ENCODE results near the gene GET3.
"Not testable (repeated sequence)": the region's sequence is repeated elsewhere in the genome, so short reads cannot be mapped to it uniquely, and the experiment has no call there.

Gene GET3

GRCh38 chr19:12736995-12737834, at the start of gene GET3:
GET3 (plus strand) TSS chr19:12737497; CDS start chr19:12737506, 9 bp downstream.
- peak in 2 of 3 experiments; percentile 54 to 55 for DNase-seq (ENCODE audit: low read depth in 2 of 3, low spot score in 2 of 3)

GRCh38 chr19:12689012-12689411, 48.3 kb upstream of the GET3 start:
- no peak for DNase-seq (ENCODE audit: low read depth in 2 of 3, low spot score in 2 of 3)

- DNase-seq (ENCODE audit: low read depth in 2 of 3, low spot score in 2 of 3) = no peak
These were observed 47.6 kb upstream of the GET3 start for GRCh38 chr19:12689581-12690216.

GRCh38 chr19:12692960-12693359, 44.3 kb upstream of the GET3 start:
- DNase-seq (ENCODE audit: low read depth in 2 of 3, low spot score in 2 of 3) = no peak

GRCh38 chr19:12694641-12695040, 42.7 kb upstream of the GET3 start:
- DNase-seq (ENCODE audit: low read depth in 2 of 3, low spot score in 2 of 3) = no peak

- DNase-seq (ENCODE audit: low read depth in 2 of 3, low spot score in 2 of 3) = no peak
These were observed 42.2 kb upstream of the GET3 start for GRCh38 chr19:12695096-12695495.

GRCh38 chr19:12695514-12695913, 41.8 kb upstream of the GET3 start:
- no peak for DNase-seq (ENCODE audit: low read depth in 2 of 3, low spot score in 2 of 3)

- DNase-seq (ENCODE audit: low read depth in 2 of 3, low spot score in 2 of 3) = peak in 2 of 3 experiments; percentile 11 to 20
These were observed 41.3 kb upstream of the GET3 start for GRCh38 chr19:12695997-12696365.

- DNase-seq (ENCODE audit: low read depth in 2 of 3, low spot score in 2 of 3) = peak; percentile 90 to 100 (median 99)
These were observed 40.6 kb upstream of the GET3 start, which contains the start of gene FBXW9 for GRCh38 chr19:12696366-12697335. FBXW9 (minus strand) TSS chr19:12696631; CDS start chr19:12696581, 50 bp downstream.

- DNase-seq (ENCODE audit: low read depth in 2 of 3, low spot score in 2 of 3) = not testable (repeated sequence)
These were observed 39.9 kb upstream of the GET3 start for GRCh38 chr19:12697425-12697824.

GRCh38 chr19:12698138-12698537, 39.2 kb upstream of the GET3 start:
- no peak for DNase-seq (ENCODE audit: low read depth in 2 of 3, low spot score in 2 of 3)

GRCh38 chr19:12701596-12702282, 35.6 kb upstream of the GET3 start:
- DNase-seq (ENCODE audit: low read depth in 2 of 3, low spot score in 2 of 3) = no peak

- DNase-seq (ENCODE audit: low read depth in 2 of 3, low spot score in 2 of 3) = peak in 1 of 3 experiments; percentile 27
These were observed 34.3 kb upstream of the GET3 start for GRCh38 chr19:12703046-12703445.

- DNase-seq (ENCODE audit: low read depth in 2 of 3, low spot score in 2 of 3) = no peak
These were observed 32.1 kb upstream of the GET3 start for GRCh38 chr19:12705169-12705568.

GRCh38 chr19:12705654-12706331, 31.5 kb upstream of the GET3 start:
- no peak for DNase-seq (ENCODE audit: low read depth in 2 of 3, low spot score in 2 of 3)

GRCh38 chr19:12706332-12706718, 31.0 kb upstream of the GET3 start:
- no peak for DNase-seq (ENCODE audit: low read depth in 2 of 3, low spot score in 2 of 3)

GRCh38 chr19:12708641-12709040, 28.7 kb upstream of the GET3 start:
- no peak for DNase-seq (ENCODE audit: low read depth in 2 of 3, low spot score in 2 of 3)

GRCh38 chr19:12711187-12711586, 26.1 kb upstream of the GET3 start:
- no peak for DNase-seq (ENCODE audit: low read depth in 2 of 3, low spot score in 2 of 3)

GRCh38 chr19:12712077-12712476, 25.2 kb upstream of the GET3 start:
- not testable (repeated sequence) for DNase-seq (ENCODE audit: low read depth in 2 of 3, low spot score in 2 of 3)

GRCh38 chr19:12713304-12713703, 24.0 kb upstream of the GET3 start:
- not testable (repeated sequence) for DNase-seq (ENCODE audit: low read depth in 2 of 3, low spot score in 2 of 3)

Data from activated CD8-positive, alpha-beta memory T cell treated with anti-CD3 and anti-CD28 coated beads for 48 hours (primary cell).